Retina (tissue), 1 donor: Measurements from ENCODE around the gene PNKD.

Experiments used
- DNase-seq: peaks from one replicate; pipeline ENCODE4 v3.0.0-alpha.2; 2016

PNKD gene

GRCh38 chr2:218322768-218323525 is 52.6 kb downstream of the PNKD start:
- peak; percentile 91 for DNase-seq

DNA sequence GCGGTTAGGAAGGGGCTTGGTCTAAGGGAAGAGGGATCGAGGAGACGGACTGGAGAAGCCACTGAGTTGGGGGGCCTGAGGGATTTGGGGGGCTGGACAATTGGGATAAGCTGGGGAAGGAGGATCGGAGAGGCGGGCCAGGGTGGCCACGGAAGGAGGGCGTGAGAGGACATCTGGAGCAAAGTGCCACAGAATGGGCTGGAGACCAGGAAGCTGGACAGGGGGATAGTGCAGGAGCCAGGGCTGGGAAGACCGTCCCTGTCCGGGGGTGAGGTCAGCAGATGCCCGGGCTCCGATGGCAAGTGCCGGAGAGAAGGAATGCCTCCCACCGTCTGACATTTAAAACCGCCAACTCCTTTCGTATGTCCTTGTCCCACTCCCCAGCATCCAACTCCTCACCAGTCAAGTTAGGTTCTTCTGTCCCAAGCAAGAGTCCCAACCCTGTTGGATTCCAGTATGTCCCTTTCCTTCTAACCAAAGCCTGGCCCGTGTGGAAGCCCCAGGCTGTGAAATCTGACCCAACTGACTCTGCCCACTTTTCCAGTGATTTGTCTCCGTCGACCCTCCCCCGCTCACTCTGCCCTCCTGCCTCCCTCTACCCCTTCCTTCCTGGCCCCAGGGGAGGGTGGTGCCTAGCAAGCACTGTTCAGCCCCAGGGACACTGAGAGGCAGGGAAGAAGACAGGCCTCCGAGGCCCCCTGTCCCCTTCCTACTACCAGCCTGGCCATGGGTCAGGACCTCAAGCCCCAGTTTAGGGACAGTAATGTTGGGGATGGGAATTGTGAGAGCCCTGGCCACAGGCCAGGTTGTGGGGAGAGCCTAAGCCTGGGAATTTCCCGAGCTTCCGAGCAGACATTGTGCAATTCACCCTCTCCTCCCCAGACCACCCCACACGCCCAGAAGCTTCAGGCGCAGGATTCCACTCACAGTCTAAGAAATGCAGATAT is 53.5 kb downstream of the PNKD start:
- peak; percentile 68 for DNase-seq

DNA sequence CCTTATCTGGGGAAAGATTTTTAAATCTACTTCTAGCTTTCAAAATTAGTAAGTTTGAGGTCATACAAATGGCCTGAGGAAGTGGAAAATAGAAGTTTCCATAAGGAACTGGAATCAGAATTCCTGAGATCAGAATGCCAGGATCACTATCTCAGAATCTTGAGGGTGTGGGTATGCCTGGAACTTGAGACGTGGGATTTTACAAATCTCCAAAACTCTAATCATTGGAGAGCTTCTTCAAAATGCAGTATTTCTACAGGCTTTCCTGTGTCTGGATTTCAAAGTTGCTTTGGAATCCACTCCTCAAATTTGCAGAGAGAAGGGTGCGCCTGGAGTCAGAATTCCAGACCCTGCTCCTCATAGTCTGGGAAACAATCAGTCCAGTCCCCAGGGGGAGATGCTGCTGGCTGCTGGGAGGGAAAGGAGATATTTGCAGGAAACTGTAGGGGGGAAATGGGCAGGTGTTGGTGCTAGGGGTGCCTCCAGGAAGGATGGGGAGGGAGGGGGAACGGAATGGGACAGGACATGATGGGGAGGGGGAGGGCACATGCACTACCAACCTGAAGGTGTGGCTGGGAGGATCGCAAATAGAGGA is 55.3 kb downstream of the PNKD start:
- no peak for DNase-seq

DNA sequence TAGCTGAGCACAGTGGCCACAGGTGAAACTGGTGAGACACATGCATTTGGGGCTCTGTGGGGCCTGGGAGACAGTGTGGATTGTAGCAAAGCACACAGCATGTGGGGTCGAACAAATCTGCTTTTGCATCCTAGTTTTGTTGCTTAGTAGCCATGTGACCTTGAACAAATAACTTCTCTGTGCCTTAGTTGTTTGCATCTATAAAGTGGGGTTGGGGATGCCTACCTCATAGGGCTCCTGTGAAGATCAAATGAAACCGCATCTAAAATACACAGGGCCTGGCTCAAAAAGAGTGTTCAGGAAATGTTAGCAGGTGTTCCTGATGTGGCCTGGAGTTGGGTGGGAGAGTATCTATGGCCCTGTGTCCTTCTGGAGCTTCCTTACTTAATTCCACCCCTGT is 56.0 kb downstream of the PNKD start:
- no peak for DNase-seq

- DNase-seq = no peak
Observed at GRCh38 chr2:218327451-218328210, 57.3 kb downstream of the PNKD start.

DNA sequence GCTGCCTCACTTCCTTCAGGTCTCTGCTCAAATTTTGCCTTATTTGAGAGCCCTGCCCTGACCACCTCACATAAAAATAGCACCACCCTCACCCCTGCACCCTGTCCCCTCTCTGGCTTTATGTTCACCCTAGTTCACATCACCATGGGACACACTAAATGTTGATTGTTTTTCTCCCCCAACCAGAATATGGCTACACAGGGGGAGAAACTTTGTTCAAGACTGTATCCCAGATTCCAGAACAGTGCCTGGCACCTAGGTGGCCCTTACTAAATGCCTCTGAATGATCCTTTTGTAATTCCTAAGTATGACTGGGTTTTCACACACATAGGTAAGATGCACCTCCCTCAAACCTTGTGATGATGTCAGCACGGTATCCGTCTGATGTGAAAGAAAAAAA is 58.0 kb downstream of the PNKD start:
- no peak for DNase-seq

GRCh38 chr2:218329027-218329825 is 58.9 kb downstream of the PNKD start:
- peak; percentile 32 for DNase-seq

DNA sequence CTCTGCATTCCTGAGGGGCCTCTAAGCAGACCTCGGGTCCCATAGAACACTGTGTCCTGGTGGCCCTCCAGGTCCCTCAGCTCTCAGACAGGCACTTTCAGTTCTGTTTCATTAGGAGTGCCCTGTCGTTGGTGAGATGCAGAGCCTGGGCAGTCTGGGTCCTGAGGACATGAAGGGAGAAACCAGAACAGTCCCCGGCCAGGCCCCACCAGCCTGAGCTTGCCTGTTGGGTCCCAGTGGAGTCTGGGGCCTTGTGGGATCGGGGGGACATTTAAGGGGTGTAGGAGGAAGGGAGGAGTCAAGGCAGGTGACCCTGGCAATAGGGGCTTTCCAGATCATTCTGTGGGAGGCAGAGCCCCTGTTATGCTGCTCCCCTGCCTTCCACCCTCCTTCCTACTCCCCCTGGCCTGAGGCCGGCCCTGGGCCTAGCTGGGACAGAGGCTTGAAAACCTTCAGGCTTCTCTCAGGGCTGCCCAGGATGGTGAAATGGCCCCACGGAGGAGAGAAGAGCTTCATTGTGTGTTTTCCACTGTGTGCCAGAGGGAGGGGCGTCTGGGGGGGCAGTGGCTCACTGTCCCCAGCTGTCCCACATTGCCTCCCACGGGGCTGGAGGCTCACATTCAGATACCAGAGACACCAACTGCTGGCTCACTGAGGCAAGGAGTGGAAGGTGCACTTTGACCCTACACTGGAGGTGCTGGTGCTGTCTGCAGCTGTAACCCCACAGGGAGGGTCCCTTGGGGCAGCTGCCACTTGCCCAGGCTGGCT is 59.7 kb downstream of the PNKD start:
- DNase-seq = peak; percentile 17

DNA sequence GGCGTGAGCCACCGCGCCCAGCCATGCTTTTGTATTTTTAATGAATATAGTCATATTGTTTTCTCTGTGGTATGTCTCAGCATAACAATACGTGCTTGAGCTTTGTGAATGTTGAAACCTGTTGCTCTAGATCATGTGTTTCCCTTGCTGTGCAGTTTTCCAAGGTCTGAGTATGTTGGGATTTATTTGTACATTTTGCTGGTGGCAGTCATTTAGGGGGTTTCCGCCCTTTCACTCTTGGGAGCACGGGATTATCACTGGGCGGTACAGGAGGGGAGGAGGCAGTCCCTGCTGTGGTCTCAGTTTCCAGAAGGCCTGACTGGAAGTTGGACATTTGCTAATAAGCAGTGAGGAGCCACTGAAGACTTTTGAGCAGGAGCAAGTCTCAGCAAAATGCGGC is 61.4 kb downstream of the PNKD start:
- DNase-seq = no peak

- no peak for DNase-seq
Observed at GRCh38 chr2:218332288-218332687, 62.0 kb downstream of the PNKD start.

DNA sequence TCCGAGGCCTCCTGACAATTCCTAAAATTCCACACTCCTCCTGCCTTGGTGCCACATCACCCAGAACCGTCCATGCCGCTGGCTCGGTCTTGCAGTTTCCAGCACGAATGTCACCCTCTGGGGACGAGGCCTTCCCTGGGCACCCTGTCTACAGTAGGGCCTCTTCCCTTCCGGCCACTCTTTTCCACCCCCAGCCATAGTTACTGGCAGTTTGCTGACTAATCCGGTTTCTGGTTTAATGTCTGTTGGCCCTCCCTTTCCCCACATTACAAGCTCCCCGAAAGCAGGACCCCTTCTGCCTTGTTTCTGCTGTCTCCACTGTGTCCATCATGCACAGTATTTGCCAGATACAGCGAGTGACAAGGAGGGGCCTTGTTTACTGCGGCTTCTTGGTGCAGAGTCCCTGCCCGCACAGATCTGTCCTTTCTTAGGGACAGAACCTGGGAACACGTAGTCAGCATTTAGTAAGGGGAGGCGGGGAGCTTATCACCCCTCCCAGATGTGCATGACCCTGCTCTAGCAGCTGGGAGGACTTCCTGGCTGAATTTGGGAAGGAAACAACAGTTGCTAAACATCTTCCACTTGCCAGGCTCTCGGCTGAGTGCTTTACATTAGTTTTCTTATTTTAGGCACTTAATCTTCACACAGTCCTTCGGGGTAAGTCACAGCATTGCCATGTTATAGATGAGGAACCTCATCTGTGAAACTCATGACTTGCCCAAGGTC is 62.8 kb downstream of the PNKD start:
- no peak for DNase-seq

DNA sequence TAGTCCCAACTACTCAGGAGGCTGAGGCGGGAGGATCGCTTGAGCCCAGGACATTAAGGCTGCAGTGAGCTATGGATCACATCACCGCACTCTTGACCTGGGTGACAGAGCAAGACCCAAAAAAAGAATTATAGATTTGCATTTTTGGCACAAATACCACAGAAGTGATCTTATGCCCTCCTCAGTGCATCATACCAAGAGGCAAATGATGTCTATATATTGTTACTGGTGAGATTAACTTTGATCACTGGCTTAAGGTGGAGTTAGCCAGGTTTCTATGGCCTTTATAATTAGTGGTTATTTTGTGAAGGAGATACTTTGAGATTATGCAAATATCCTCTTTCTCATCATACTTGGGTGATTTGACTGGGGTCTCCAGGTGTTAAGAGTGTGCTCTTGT is 64.2 kb downstream of the PNKD start:
- no peak for DNase-seq

- DNase-seq = no peak
Observed at GRCh38 chr2:218340656-218341055, 70.3 kb downstream of the PNKD start.

- DNase-seq = no peak
Observed at GRCh38 chr2:218341381-218341780, 71.1 kb downstream of the PNKD start.

DNA sequence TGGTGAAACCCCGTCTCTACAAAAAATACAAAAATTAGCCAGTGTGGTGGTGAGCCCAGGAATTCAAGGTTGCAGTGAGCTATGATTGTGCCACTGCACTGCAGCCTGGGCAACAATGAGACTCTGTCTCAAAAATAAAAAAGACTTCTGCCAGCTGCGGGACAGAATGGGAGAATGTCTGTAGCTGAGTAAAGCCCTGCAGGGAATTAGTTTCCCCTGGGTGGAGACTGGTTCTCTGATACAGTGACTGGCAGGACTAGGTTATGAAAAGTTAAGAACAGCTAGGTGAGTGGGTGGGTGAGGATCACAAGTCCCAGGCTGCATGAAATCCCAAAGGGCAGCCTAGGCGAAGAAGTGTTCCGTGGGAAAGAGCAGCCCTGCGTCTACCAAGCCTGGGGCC is 72.5 kb downstream of the PNKD start:
- DNase-seq = no peak

DNA sequence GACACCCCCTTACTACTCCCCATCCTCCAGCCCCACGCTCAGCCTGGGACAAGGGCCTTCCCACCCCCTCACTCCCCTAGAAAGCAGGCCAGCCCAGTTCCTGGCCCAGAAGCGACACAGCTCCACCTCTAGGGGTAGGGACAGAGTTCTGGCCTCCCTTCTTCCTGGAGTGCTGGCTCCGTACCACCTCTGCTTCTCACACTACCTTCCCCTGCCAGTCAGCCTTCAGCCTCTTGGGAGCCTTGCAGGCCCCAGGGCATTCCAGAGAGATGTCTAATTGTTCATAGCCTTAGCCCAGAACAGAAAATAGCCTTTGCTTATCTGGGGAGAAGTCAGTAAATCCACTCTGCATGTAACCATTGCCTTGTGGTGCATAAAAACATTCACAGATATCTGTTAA is 73.3 kb downstream of the PNKD start:
- no peak for DNase-seq

GRCh38 chr2:218344090-218344754 is 73.9 kb downstream of the PNKD start:
- DNase-seq = no peak

- DNase-seq = no peak
Observed at GRCh38 chr2:218344755-218345417, 74.6 kb downstream of the PNKD start.

DNA sequence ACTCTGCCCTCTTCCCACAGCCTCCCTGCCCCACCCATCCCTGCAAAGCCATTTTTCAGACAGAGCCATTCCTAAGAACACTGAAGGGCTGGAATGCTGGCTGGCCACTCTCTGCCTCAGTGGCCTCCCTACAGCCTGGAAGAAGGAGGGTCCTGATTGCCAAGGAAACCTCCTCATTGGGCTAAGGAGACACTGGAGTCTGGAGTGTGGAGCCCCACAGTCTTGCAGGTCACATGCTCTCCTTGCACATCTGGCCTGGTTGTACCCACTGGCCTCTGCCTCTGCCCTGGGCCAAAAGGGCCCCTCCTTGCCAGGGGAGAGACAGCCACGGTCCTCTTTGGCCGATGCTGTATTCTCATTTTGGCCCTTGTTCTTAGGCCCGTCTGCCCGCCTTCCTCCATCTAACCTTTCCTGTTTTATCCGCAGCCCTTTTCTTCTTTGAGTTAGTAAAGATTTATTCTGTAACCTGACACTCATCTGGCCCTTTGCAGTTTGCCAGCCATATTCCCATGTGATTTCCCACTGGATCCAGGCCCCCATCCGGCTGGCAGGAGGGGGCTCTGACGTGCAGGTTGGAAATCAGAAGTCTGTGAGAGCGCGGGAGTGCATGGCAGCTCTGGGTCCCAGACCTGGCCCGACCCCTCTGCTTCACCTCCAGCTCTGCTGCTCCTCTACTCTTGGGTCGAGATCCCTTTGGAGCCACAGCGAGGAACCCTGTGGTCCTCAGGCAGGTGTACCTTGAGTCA is 75.3 kb downstream of the PNKD start:
- no peak for DNase-seq
